ENCODE measurements around the gene LRIF1. TPM values are rescaled to one million over a fixed set of nuclear protein-coding genes. Genes with fewer than 3 reads are reported as not detected.
"Not testable (repeated sequence)": the region's sequence is repeated elsewhere in the genome, so short reads cannot be mapped to it uniquely, and the experiment has no call there.

LRIF1 gene
- polyA plus RNA-seq, 1 donor: 13.0 TPM

DNA sequence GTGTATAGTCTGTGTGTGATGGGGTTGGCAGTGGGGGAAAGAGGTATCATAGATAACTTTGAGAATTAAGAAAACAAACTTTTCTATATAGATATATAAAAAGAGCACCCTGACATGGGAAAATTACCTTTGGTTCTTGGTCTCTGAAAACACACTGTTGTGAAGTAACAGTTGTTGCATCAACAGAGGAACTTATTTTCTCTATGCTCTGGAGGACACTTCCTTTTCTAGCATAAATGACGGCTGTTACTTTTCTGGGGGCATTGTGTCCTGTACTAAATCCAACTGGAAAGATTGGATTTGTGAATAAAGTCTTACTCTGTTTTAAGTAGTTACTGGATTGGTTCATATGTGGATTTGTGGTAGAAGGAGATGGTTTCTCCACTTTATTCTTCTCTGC, 12.6 kb downstream of the LRIF1 start:
- H3K4me3 ChIP-seq (ENCODE audit: low read length): no peak overlapping the region
- H3K27me3 ChIP-seq (ENCODE audit: control insufficient read depth, insufficient read depth, low read length): no peaks in the 10 kb centered on the region
- H3K36me3 ChIP-seq (ENCODE audit: control insufficient read depth, insufficient read depth, low read length): peaks cover 22% of the 10 kb centered on the region
- no peak overlapping the region for H3K27ac ChIP-seq (ENCODE audit: low read length)
- peaks cover 9% of the 10 kb centered on the region for H3K9me3 ChIP-seq (ENCODE audit: control insufficient read depth, low read depth, low read length)
- DNase-seq: no peak
- WGBS (ENCODE audit: insufficient coverage, low lambda C conversion rate): no CpG with 5 or more reads among the region's 1 CpG
- H3K4me1 ChIP-seq (ENCODE audit: control insufficient read depth, insufficient read depth, low read length): no peaks in the 10 kb centered on the region

DNA sequence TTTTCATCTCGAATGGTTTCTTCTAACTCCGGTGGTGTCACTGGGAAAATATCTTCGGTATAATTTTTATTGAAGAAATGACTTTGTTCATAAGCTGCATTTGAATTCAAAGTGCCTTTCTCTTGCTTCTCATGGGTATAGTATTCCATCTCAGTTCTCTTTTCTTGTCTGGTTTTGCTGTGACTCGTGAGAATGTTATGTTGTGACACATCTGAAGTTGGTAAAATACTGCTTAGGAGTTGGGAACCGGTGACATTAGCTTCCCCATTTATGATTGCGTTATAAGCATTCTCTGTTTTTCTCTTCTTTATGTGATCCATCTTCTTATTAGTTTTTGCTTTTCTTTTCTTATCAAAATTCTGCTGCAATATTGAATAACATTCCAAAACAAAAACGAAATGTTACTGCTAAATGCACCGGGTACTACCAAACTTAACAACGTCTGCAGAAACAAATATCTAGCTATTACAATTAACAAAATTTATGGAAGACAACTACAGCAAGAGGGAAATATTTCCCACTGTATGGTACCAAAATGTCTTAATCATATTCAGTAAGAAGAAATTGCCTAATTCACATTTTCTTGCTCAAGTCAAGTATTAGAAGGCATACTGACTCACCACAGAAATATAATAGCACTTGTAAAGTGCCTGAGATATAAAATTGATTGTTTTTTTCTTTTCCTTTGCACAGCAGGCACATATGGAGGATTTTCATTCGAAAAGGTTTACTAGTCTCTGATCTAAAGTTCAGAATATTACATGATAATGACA, 15.5 kb downstream of the LRIF1 start:
- Histone ChIP-seq H3K4me3 (ENCODE audit: low read length) (no peak overlapping the region), H3K4me1 (ENCODE audit: control insufficient read depth, insufficient read depth, low read length) (no peaks in the 10 kb centered on the region), H3K27ac (ENCODE audit: low read length) (no peak overlapping the region), H3K36me3 (ENCODE audit: control insufficient read depth, insufficient read depth, low read length) (peaks cover 22% of the 10 kb centered on the region), H3K9me3 (ENCODE audit: control insufficient read depth, low read depth, low read length) (peaks cover 6% of the 10 kb centered on the region), H3K27me3 (ENCODE audit: control insufficient read depth, insufficient read depth, low read length) (no peaks in the 10 kb centered on the region)
- no peak for DNase-seq
- WGBS (ENCODE audit: insufficient coverage, low lambda C conversion rate): 100% methylated on average over 8 of the region's 10 CpGs

DNA sequence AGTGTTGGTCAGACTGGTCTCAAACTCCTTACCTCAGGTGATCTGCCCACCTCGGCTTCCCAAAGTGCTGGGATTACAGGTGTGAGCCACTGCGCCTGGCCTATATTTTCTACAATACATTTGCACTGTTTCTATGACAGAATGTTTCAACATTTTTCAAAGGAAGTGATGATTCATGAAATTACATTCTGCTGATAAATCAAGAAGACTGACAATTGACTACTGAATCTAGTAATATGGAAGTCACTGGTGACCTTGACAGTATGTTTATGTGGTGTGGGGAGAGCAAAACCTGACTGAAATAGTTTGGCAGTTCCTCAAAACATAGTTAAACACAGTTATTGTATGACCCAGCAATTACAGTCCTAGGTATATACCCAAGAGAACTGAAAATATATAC, 18.1 kb downstream of the LRIF1 start:
- no peak overlapping the region for H3K4me3 ChIP-seq (ENCODE audit: low read length)
- no peak for DNase-seq
- H3K9me3 ChIP-seq (ENCODE audit: control insufficient read depth, low read depth, low read length): peaks cover 4% of the 10 kb centered on the region
- H3K36me3 ChIP-seq (ENCODE audit: control insufficient read depth, insufficient read depth, low read length): peaks cover 11% of the 10 kb centered on the region
- no peaks in the 10 kb centered on the region for H3K4me1 ChIP-seq (ENCODE audit: control insufficient read depth, insufficient read depth, low read length)
- no peak overlapping the region for H3K27ac ChIP-seq (ENCODE audit: low read length)
- no CpG with 5 or more reads among the region's 2 CpGs for WGBS (ENCODE audit: insufficient coverage, low lambda C conversion rate)
- H3K27me3 ChIP-seq (ENCODE audit: control insufficient read depth, insufficient read depth, low read length): no peaks in the 10 kb centered on the region

DNA sequence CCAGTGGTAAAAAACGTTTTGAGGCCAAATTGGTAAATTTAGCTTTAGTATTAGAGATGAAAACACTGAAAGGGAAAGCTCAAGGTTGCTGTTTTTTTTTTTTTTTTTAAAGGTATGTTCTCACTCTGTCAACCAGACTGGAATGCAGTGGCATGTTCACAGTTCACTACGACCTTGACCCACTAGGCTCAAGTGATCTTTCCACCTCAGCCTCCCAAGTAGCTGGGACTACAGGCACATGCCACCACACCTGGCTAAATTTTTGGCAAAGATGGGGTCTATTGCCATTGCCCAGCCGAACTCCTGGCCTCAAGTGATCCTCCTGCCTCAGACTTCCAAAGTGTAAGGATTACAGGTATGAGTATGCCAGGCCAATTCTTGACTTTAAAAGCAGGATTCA, 18.9 kb downstream of the LRIF1 start:
- no peak overlapping the region for H3K27ac ChIP-seq (ENCODE audit: low read length)
- no peak overlapping the region for H3K4me3 ChIP-seq (ENCODE audit: low read length)
- no peak for DNase-seq
- no peaks in the 10 kb centered on the region for H3K4me1 ChIP-seq (ENCODE audit: control insufficient read depth, insufficient read depth, low read length)
- peaks cover 10% of the 10 kb centered on the region for H3K36me3 ChIP-seq (ENCODE audit: control insufficient read depth, insufficient read depth, low read length)
- peaks cover 3% of the 10 kb centered on the region for H3K9me3 ChIP-seq (ENCODE audit: control insufficient read depth, low read depth, low read length)
- no peaks in the 10 kb centered on the region for H3K27me3 ChIP-seq (ENCODE audit: control insufficient read depth, insufficient read depth, low read length)
- WGBS (ENCODE audit: insufficient coverage, low lambda C conversion rate): no CpG with 5 or more reads among the region's 3 CpGs

- DNase-seq: no peak
- H3K27ac ChIP-seq (ENCODE audit: low read length): no peak overlapping the region
- peaks cover 3% of the 10 kb centered on the region for H3K9me3 ChIP-seq (ENCODE audit: control insufficient read depth, low read depth, low read length)
- H3K4me3 ChIP-seq (ENCODE audit: low read length): no peak overlapping the region
- no peaks in the 10 kb centered on the region for H3K27me3 ChIP-seq (ENCODE audit: control insufficient read depth, insufficient read depth, low read length)
- H3K36me3 ChIP-seq (ENCODE audit: control insufficient read depth, insufficient read depth, low read length): no peaks in the 10 kb centered on the region
- whole genome bisulfite sequencing (ENCODE audit: insufficient coverage, low lambda C conversion rate): 90% methylated on average over 1 of the region's 1 CpG
- no peaks in the 10 kb centered on the region for H3K4me1 ChIP-seq (ENCODE audit: control insufficient read depth, insufficient read depth, low read length)
These were observed 27.2 kb downstream of the LRIF1 start for GRCh38 chr1:110936567-110936966.

- H3K9me3 ChIP-seq (ENCODE audit: control insufficient read depth, low read depth, low read length); DNase-seq; H3K4me3 ChIP-seq (ENCODE audit: low read length); H3K27ac ChIP-seq (ENCODE audit: low read length); H3K4me1 ChIP-seq (ENCODE audit: control insufficient read depth, insufficient read depth, low read length); H3K27me3 ChIP-seq (ENCODE audit: control insufficient read depth, insufficient read depth, low read length); H3K36me3 ChIP-seq (ENCODE audit: control insufficient read depth, insufficient read depth, low read length): not testable (repeated sequence)
- WGBS (ENCODE audit: insufficient coverage, low lambda C conversion rate): 80% methylated on average over 1 of the region's 3 CpGs
These were observed 32.6 kb downstream of the LRIF1 start for GRCh38 chr1:110931097-110931496.

DNA sequence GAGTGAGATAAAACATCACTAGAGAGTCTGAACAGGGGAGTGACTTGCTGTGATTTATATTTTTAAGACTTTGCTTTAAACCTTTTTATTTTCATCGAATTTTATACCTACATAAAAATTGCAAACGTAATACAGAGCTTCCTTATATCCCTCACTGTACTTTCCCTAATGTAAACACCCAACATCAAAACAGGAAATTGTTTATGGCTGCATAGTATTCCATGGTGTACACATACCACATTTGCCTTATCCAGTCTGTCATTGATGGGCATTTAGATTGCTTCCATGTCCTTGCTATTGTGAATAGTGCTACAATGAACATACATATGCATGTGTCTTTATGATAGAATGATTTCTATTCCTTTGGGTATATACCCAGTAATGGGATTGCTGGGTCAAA, 34.8 kb downstream of the LRIF1 start:
- H3K27ac ChIP-seq (ENCODE audit: low read length): no peak overlapping the region
- WGBS (ENCODE audit: insufficient coverage, low lambda C conversion rate): 83% methylated on average over 2 of the region's 2 CpGs

DNA sequence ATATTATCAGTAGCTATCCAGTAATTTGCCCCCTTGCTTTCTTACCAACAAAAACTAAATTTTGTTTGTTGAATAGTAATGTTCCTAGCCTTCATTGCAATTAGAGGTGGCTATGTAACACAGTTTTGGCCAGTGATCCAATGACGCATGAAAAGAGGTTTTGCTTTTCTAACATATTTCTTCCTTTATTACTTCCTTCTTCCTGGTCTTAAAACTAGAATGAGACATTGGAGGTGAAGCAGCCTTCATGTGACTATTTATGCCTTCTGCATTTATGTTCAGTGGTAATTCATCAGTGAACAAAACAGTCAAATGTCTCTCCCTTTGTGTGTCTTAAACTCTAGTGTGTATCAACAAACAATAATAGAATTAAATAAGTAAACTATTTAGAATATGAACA, 35.5 kb downstream of the LRIF1 start:
- Histone ChIP-seq H3K27me3 (ENCODE audit: control insufficient read depth, insufficient read depth, low read length) (no peaks in the 10 kb centered on the region), H3K36me3 (ENCODE audit: control insufficient read depth, insufficient read depth, low read length) (no peaks in the 10 kb centered on the region), H3K9me3 (ENCODE audit: control insufficient read depth, low read depth, low read length) (no peaks in the 10 kb centered on the region), H3K4me1 (ENCODE audit: control insufficient read depth, insufficient read depth, low read length) (no peaks in the 10 kb centered on the region), H3K27ac (ENCODE audit: low read length) (no peak overlapping the region), H3K4me3 (ENCODE audit: low read length) (no peak overlapping the region)
- WGBS (ENCODE audit: insufficient coverage, low lambda C conversion rate): 83% methylated on average over 1 of the region's 1 CpG
- DNase-seq: no peak

More for the DNA sequence above, 34.8 kb downstream of the LRIF1 start:
- Histone ChIP-seq H3K36me3 (ENCODE audit: control insufficient read depth, insufficient read depth, low read length) (no peaks in the 10 kb centered on the region), H3K4me3 (ENCODE audit: low read length) (no peak overlapping the region), H3K4me1 (ENCODE audit: control insufficient read depth, insufficient read depth, low read length) (no peaks in the 10 kb centered on the region), H3K9me3 (ENCODE audit: control insufficient read depth, low read depth, low read length) (no peaks in the 10 kb centered on the region), H3K27me3 (ENCODE audit: control insufficient read depth, insufficient read depth, low read length) (no peaks in the 10 kb centered on the region)
- no peak for DNase-seq

DNA sequence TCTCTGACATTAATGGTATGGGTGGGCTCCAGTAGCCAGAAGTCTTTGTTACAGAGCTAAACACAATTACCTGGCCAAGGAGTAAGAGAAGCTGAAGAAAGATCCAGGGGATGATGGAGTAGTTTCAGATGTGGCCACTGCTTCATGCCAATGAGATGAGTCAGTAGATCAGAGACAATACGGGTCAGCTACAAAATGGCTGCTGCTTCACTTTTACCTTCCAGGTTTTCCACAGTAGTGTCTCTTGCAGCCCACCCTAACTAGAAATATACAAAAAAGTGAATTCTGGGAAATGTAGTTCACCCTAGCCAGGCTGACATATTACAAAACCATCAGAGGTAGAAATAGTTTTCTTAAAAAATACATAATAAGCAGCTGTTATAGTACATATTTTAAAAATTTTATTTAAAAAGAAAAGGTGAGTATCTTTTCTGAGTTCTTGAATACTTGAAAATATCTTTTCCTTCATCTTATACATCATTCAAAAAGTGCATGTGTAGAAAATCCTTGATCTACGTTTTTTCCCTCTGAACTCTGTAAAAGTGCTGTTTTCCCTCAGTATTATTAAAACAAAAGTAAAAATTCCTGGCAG, 36.1 kb downstream of the LRIF1 start:
- 100% methylated on average over 1 of the region's 2 CpGs for WGBS (ENCODE audit: insufficient coverage, low lambda C conversion rate)
- DNase-seq: no peak
- Histone ChIP-seq H3K27me3 (ENCODE audit: control insufficient read depth, insufficient read depth, low read length) (no peaks in the 10 kb centered on the region), H3K36me3 (ENCODE audit: control insufficient read depth, insufficient read depth, low read length) (no peaks in the 10 kb centered on the region), H3K4me3 (ENCODE audit: low read length) (no peak overlapping the region), H3K27ac (ENCODE audit: low read length) (no peak overlapping the region), H3K4me1 (ENCODE audit: control insufficient read depth, insufficient read depth, low read length) (no peaks in the 10 kb centered on the region), H3K9me3 (ENCODE audit: control insufficient read depth, low read depth, low read length) (no peaks in the 10 kb centered on the region)

GRCh38 chr1:110921953-110922352, 41.8 kb downstream of the LRIF1 start:
- no peak overlapping the region for H3K4me3 ChIP-seq (ENCODE audit: low read length)
- H3K9me3 ChIP-seq (ENCODE audit: control insufficient read depth, low read depth, low read length): no peaks in the 10 kb centered on the region
- WGBS (ENCODE audit: insufficient coverage, low lambda C conversion rate): no CpG with 5 or more reads among the region's 1 CpG
- H3K27me3 ChIP-seq (ENCODE audit: control insufficient read depth, insufficient read depth, low read length): no peaks in the 10 kb centered on the region
- no peak overlapping the region for H3K27ac ChIP-seq (ENCODE audit: low read length)
- DNase-seq: no peak
- H3K4me1 ChIP-seq (ENCODE audit: control insufficient read depth, insufficient read depth, low read length): no peaks in the 10 kb centered on the region
- no peaks in the 10 kb centered on the region for H3K36me3 ChIP-seq (ENCODE audit: control insufficient read depth, insufficient read depth, low read length)

DNA sequence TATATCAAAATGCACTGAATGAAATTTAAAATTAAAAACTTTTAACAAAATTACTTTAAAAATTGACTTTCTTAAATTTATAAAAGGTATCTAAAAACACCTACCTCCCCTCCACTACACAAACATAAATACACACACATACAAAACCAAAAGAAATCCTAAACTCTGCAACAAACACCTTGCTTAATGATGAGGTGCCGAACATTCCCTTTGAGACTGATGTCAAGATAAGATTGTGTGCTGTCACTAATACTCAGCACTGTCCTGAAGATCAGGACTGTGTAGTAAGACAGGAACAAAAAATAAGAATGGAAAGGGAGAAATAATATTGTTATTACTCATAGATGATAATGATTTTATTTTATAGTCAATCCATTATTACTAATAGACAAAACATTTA, 45.7 kb downstream of the LRIF1 start:
- DNase-seq: no peak
- Histone ChIP-seq H3K4me3 (ENCODE audit: low read length) (no peak overlapping the region), H3K4me1 (ENCODE audit: control insufficient read depth, insufficient read depth, low read length) (no peaks in the 10 kb centered on the region), H3K27me3 (ENCODE audit: control insufficient read depth, insufficient read depth, low read length) (no peaks in the 10 kb centered on the region), H3K9me3 (ENCODE audit: control insufficient read depth, low read depth, low read length) (no peaks in the 10 kb centered on the region), H3K27ac (ENCODE audit: low read length) (no peak overlapping the region), H3K36me3 (ENCODE audit: control insufficient read depth, insufficient read depth, low read length) (no peaks in the 10 kb centered on the region)
- no CpG with 5 or more reads among the region's 1 CpG for WGBS (ENCODE audit: insufficient coverage, low lambda C conversion rate)

Data from large intestine (tissue), 3 donors.